HG03565 (cell line): ENCODE results near the gene TEX44.
"Not testable (repeated sequence)": the region's sequence is repeated elsewhere in the genome, so short reads cannot be mapped to it uniquely, and the experiment has no call there.

Experiments used
- ATAC-seq: cut with Tn5 transposase; IDR thresholded peaks from one replicate; pipeline ENCODE4 v1.9.1; 2021; ENCODE audit warnings: mild to moderate bottlenecking, moderate library complexity; ENCODE audit not compliant: unreplicated experiment

Gene TEX44

GRCh38 chr2:231570915-231571314, 21.7 kb upstream of the TEX44 start:
- ATAC-seq = not testable (repeated sequence)

GRCh38 chr2:231571661-231572191, 20.9 kb upstream of the TEX44 start:
- no peak for ATAC-seq

- ATAC-seq = no peak
These were observed 19.6 kb upstream of the TEX44 start for GRCh38 chr2:231573096-231573495.

GRCh38 chr2:231573698-231574421, 18.8 kb upstream of the TEX44 start:
- ATAC-seq = no peak

- no peak for ATAC-seq
These were observed 16.9 kb upstream of the TEX44 start for GRCh38 chr2:231575612-231576256.

GRCh38 chr2:231576465-231576864, 16.2 kb upstream of the TEX44 start:
- ATAC-seq = no peak

- not testable (repeated sequence) for ATAC-seq
These were observed 14.0 kb upstream of the TEX44 start for GRCh38 chr2:231578655-231579054.

GRCh38 chr2:231579560-231579959, 13.1 kb upstream of the TEX44 start:
- no peak for ATAC-seq

- ATAC-seq = no peak
These were observed 11.3 kb upstream of the TEX44 start for GRCh38 chr2:231581328-231581727.

- no peak for ATAC-seq
These were observed 8.7 kb upstream of the TEX44 start for GRCh38 chr2:231583982-231584381.

- ATAC-seq = not testable (repeated sequence)
These were observed 4.9 kb upstream of the TEX44 start for GRCh38 chr2:231587744-231588143.

- ATAC-seq = no peak
These were observed 3.0 kb upstream of the TEX44 start for GRCh38 chr2:231589656-231590055.

GRCh38 chr2:231590614-231591013, 2.0 kb upstream of the TEX44 start:
- no peak for ATAC-seq

- ATAC-seq = no peak
These were observed 1.0 kb downstream of the TEX44 start for GRCh38 chr2:231593666-231594065.

GRCh38 chr2:231597014-231597611, 4.4 kb downstream of the TEX44 start:
- peak; percentile 68 for ATAC-seq

- ATAC-seq = no peak
These were observed 5.0 kb downstream of the TEX44 start for GRCh38 chr2:231597627-231598026.

GRCh38 chr2:231600619-231601355, 8.1 kb downstream of the TEX44 start:
- no peak for ATAC-seq

- ATAC-seq = no peak
These were observed 8.9 kb downstream of the TEX44 start for GRCh38 chr2:231601356-231602229.

GRCh38 chr2:231602859-231603467, 10.3 kb downstream of the TEX44 start:
- no peak for ATAC-seq
